MG63 (cell line): ENCODE data around the gene MARCHF3. TPM values are rescaled to one million over a fixed set of nuclear protein-coding genes. Genes with fewer than 3 reads are reported as not detected.
"Not testable (repeated sequence)": the region's sequence is repeated elsewhere in the genome, so short reads cannot be mapped to it uniquely, and the experiment has no call there.

Source experiments
- DNase-seq: peaks from one replicate; pipeline ENCODE4 v3.0.0-alpha.2; 2020
- H3K27me3 ChIP-seq: fragments of 250-450 bp; sonication (Bioruptor Pico); 2 replicates; pipeline ENCODE4 v1.5.1; 2020; ENCODE audit warnings: mild to moderate bottlenecking, moderate library complexity
- H3K36me3 ChIP-seq: fragments of 250-450 bp; sonication (Bioruptor Pico); 2 replicates; pipeline ENCODE4 v1.5.1; 2020; ENCODE audit warnings: mild to moderate bottlenecking, moderate library complexity
- H3K4me3 ChIP-seq: fragments of 250-450 bp; sonication (Bioruptor Pico); 2 replicates; pipeline ENCODE4 v1.5.1; 2020; ENCODE audit warnings: mild to moderate bottlenecking, moderate library complexity
- H3K9me3 ChIP-seq: fragments of 250-450 bp; sonication (Bioruptor Pico); 2 replicates; pipeline ENCODE4 v1.5.1; 2020; ENCODE audit warnings: mild to moderate bottlenecking, moderate library complexity
- total RNA-seq: library from RNA; depleted of rRNA; stranded (reverse); fragments of >200 nt; shearing (Covaris generic); gene quantifications from 2 replicates; pipeline ENCODE4 v1.2.3, GENCODE V29; 2014; ENCODE audit warnings: low replicate concordance

Gene MARCHF3
- total RNA-seq, 1 experiment from 2014 or later, result 5.2 TPM

- no peaks in the 10 kb centered on the region for H3K36me3 ChIP-seq
- H3K4me3 ChIP-seq, result no peak overlapping the region
- DNase-seq, result no peak
- H3K27me3 ChIP-seq, result no peaks in the 10 kb centered on the region
- H3K9me3 ChIP-seq, result no peaks in the 10 kb centered on the region
These were observed 104.9 kb downstream of the MARCHF3 start for GRCh38 chr5:126925482-126925881.

DNA sequence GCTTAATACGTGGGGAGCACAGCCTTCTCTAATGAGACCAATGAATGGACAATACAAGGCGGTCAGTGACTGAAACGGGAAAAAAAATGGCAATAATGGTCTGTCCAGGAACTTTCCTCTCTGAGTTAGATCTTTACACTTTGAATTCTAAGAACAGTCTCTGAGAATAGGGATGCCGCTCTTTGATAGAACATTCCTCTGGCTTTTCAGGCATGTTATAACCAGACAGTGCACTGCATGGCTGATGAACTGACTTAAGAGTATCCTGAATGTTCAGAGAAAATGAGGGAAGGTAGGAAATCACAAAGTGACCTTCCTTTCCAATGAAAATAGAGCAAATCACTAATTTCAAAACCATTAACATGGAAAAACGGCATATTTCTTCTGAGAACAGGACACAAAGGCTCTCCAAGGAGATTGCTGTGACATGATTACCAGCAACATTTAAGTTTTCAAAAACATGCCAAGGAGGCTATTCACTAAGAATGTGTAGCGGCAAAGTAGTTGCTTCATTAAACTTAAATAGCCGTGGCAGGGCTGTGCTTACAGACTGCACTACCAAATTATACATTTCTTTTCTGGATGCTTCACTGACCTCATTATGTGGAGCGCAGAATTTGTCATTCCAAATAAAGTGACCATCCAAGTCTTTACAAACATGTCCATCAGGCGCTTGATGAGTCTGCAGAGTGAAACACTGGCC lies 105.9 kb downstream of the MARCHF3 start:
- Histone ChIP-seq H3K9me3 (no peaks in the 10 kb centered on the region), H3K27me3 (no peaks in the 10 kb centered on the region), H3K36me3 (peaks cover 2% of the 10 kb centered on the region; the same call in 1 of the 2 replicates), H3K4me3 (no peak overlapping the region)
- no peak for DNase-seq

DNA sequence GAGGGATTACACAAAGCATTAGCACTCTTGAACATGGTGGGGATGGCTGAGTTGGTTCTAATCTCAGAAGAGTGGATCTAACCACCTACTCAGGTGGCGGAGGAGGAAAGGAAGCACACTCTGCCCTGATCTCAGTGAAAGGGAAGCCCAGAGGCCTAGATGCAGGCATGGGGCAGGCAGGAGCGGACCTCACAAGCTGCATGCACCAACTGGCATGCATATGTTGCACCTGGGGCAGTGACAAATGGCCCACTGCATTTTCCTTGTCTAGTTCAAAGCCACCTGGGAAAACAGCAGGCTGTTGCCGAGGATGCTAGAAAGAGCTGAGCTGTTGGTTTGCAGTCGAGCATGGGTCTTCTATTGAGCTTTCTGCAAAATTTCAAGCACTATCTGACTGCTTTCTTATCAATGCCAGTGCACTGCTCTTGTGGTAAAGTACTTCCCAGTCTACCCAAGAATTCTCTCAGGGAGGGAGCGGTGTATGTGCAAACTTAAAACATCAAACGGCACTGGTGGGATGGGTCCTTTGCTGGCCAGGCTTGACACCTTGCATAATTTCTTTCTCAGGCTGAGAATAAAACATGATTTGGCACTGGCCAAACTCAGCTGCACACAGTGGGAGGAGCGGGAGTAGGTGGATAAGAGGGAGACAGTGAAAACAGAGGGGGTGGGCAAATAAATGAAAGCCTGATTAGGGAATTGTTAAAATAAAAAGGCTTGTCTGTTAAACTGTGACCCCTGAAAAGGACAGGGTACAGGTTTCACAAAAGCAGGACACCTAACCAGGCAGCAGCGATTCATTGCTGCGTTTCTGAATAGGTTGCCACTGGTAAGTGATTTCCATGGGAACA lies 108.9 kb downstream of the MARCHF3 start:
- Histone ChIP-seq H3K27me3 (no peaks in the 10 kb centered on the region), H3K9me3 (no peaks in the 10 kb centered on the region), H3K36me3 (peaks cover 2% of the 10 kb centered on the region; the same call in 1 of the 2 replicates), H3K4me3 (no peak overlapping the region)
- no peak for DNase-seq

DNA sequence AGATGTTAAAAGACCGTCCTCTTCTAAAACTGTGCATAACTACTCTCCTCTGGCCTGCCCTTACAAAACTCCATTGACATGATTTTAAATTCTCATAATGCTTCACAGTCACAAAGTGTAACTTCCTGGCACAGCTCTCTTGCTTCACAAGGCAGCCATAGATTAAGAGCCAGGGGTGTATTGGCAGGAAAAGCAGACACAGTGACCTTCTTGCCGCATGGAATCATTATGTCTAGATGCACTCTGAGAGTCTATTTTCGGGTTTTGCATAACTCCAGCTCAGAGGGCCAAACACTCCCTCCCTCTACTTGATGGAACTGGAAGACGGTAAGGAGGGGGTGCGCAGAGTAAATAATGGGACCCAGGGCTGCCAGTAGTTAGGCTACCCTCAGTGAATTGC lies 110.1 kb downstream of the MARCHF3 start:
- Histone ChIP-seq H3K9me3 (no peaks in the 10 kb centered on the region), H3K4me3 (no peak overlapping the region), H3K27me3 (no peaks in the 10 kb centered on the region), H3K36me3 (peaks cover 2% of the 10 kb centered on the region; the same call in 1 of the 2 replicates)
- peak; percentile 13 for DNase-seq

DNA sequence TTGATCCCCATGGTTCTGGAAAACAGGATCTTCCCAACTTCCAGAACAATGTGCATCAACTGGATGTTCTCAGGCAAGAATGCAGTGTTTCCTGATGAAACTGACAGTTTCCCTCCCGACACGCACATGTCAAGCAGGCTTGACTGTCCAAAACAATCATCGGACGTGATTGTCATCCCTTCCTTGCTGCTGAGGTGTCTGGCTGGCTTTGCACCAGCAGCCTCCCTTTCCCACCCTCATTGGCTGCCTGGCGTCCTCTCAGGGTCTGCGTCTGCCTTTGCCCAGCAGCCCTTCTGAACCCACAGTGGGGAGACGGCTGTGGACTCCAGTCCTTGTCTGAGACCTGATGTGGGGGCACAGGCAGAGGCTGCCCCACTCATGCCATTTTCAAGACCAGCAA lies 110.8 kb downstream of the MARCHF3 start:
- no peak overlapping the region for H3K4me3 ChIP-seq
- H3K9me3 ChIP-seq, result no peaks in the 10 kb centered on the region
- DNase-seq, result no peak

GRCh38 chr5:126918615-126918957 lies 111.8 kb downstream of the MARCHF3 start:
- no peaks in the 10 kb centered on the region for H3K9me3 ChIP-seq
- peaks cover 2% of the 10 kb centered on the region; the same call in 1 of the 2 replicates for H3K36me3 ChIP-seq
- H3K4me3 ChIP-seq, result no peak overlapping the region
- no peaks in the 10 kb centered on the region for H3K27me3 ChIP-seq
- no peak for DNase-seq

More for the DNA sequence above, 110.8 kb downstream of the MARCHF3 start:
- no peaks in the 10 kb centered on the region for H3K27me3 ChIP-seq
- H3K36me3 ChIP-seq, result peaks cover 2% of the 10 kb centered on the region; the same call in 1 of the 2 replicates

GRCh38 chr5:126917918-126918614 lies 112.3 kb downstream of the MARCHF3 start:
- no peak overlapping the region for H3K4me3 ChIP-seq
- DNase-seq, result no peak
- no peaks in the 10 kb centered on the region for H3K9me3 ChIP-seq
- H3K36me3 ChIP-seq, result peaks cover 2% of the 10 kb centered on the region; the same call in 1 of the 2 replicates
- no peaks in the 10 kb centered on the region for H3K27me3 ChIP-seq

GRCh38 chr5:126915496-126915895 lies 114.9 kb downstream of the MARCHF3 start:
- H3K9me3 ChIP-seq, result no peaks in the 10 kb centered on the region

GRCh38 chr5:126914801-126915436 lies 115.4 kb downstream of the MARCHF3 start:
- Histone ChIP-seq H3K27me3 (no peaks in the 10 kb centered on the region), H3K4me3 (no peak overlapping the region), H3K9me3 (no peaks in the 10 kb centered on the region; the same call in 1 of the 2 replicates), H3K36me3 (peaks cover 2% of the 10 kb centered on the region)
- no peak for DNase-seq

More at GRCh38 chr5:126915496-126915895, 114.9 kb downstream of the MARCHF3 start:
- Histone ChIP-seq H3K36me3 (peaks cover 2% of the 10 kb centered on the region), H3K27me3 (no peaks in the 10 kb centered on the region), H3K4me3 (no peak overlapping the region)
- no peak for DNase-seq

- no peak for DNase-seq
- H3K4me3 ChIP-seq, result no peak overlapping the region
- H3K27me3 ChIP-seq, result no peaks in the 10 kb centered on the region
- H3K9me3 ChIP-seq, result no peaks in the 10 kb centered on the region; the same call in none of the 2 replicates
- H3K36me3 ChIP-seq, result no peaks in the 10 kb centered on the region; the same call in none of the 2 replicates
These were observed 117.7 kb downstream of the MARCHF3 start for GRCh38 chr5:126912616-126913200.

GRCh38 chr5:126911986-126912385 lies 118.4 kb downstream of the MARCHF3 start:
- no peak for DNase-seq
- no peak overlapping the region for H3K4me3 ChIP-seq
- no peaks in the 10 kb centered on the region; the same call in none of the 2 replicates for H3K36me3 ChIP-seq
- no peaks in the 10 kb centered on the region for H3K27me3 ChIP-seq
- H3K9me3 ChIP-seq, result no peaks in the 10 kb centered on the region; the same call in none of the 2 replicates

DNA sequence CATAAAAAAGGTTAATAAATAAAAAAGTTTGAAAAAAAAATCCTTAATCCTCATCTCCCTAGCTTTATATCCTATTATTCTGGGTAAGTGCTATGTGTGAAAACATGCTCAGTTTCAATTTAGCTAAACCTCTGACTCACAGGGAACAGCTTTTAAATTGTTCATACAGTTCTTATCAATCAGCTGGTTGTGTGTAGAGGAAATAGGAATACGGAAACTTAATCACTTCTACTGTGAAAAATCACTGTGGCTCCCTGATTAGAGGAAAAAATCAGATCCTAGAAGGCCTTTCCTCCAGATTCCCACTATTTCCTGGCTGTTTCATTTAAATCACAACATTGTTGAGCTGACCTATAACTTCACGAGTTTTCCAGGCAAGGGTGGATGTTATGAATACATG lies 120.5 kb downstream of the MARCHF3 start:
- Histone ChIP-seq H3K9me3 (peaks cover 6% of the 10 kb centered on the region), H3K27me3 (no peaks in the 10 kb centered on the region), H3K4me3 (no peak overlapping the region), H3K36me3 (no peaks in the 10 kb centered on the region; the same call in none of the 2 replicates)
- no peak for DNase-seq

DNA sequence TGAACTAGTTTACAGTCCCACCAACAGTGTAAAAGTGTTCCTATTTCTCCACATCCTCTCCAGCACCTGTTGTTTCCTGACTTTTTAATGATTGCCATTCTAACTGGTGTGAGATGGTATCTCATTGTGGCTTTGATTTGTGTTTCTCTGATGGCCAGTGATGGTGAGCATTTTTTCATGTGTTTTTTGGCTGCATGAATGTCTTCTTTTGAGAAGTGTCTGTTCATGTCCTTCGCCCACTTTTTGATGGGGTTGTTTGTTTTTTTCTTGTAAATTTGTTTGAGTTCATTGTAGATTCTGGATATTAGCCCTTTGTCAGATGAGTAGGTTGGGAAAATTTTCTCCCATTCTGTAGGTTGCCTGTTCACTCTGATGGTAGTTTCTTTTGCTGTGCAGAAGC lies 126.0 kb downstream of the MARCHF3 start:
- H3K27me3 ChIP-seq, H3K9me3 ChIP-seq: not testable (repeated sequence)

DNA sequence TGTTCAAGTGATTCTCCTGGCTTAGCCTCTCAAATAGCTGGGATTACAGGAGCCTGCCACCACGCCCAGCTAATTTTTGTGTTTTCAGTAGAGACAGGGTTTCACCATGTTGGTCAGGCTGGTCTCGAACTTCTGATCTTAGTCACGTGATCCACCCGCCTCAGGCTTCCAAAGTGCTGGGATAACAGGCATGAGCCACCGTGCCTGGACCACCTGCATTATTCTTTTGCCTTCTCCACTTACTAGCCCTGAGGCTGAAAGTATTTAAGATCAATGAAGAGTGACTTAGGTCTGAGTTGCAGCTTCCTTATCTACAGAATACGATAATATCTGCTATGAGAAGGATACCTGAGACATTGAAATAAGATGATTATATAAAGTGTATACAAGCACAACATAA lies 129.6 kb downstream of the MARCHF3 start:
- no peaks in the 10 kb centered on the region for H3K27me3 ChIP-seq
- H3K4me3 ChIP-seq, result no peak overlapping the region
- H3K36me3 ChIP-seq, result peaks cover 2% of the 10 kb centered on the region; the same call in 1 of the 2 replicates
- no peak for DNase-seq
- H3K9me3 ChIP-seq, result no peaks in the 10 kb centered on the region

More for the DNA sequence above, 126.0 kb downstream of the MARCHF3 start:
- not testable (repeated sequence) for H3K4me3 ChIP-seq, H3K36me3 ChIP-seq, DNase-seq

DNA sequence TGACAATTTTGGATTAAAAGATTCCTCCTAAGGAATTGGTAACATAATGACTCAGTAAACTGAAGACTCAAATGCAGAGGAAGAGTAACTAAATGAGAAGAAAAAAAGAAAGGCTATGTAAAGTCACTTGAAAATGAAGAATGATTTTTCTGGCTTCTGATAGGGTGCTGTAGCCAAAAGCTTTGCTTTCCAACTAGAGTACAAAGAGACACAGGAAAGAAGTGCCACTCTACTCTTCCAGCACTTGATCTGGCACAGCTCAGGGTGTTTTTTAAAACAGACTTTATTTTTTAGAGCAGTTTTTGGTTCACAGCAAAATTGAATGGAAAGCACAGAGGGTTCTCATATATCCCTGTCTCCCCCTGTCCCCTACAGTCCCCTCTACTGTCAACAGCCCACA lies 130.9 kb downstream of the MARCHF3 start:
- peaks cover 2% of the 10 kb centered on the region for H3K9me3 ChIP-seq
- no peak overlapping the region for H3K4me3 ChIP-seq
- no peaks in the 10 kb centered on the region for H3K27me3 ChIP-seq
- peaks cover 2% of the 10 kb centered on the region; the same call in 1 of the 2 replicates for H3K36me3 ChIP-seq
- no peak for DNase-seq
